GM11168 (cell line): ENCODE measurements around the gene GPR39.
"Not testable (repeated sequence)": the region's sequence is repeated elsewhere in the genome, so short reads cannot be mapped to it uniquely, and the experiment has no call there.

Experiments
- in situ Hi-C: fragments of 300-500 bp; cut with MboI; formaldehyde crosslinking; loops from one replicate; pipeline ENCODE4 v1.12.0; 2022; ENCODE audit warnings: low sequenced_read_pairs; ENCODE audit not compliant: unreplicated experiment

Gene GPR39

GRCh38 chr2:132416723-132417395, at the start of gene GPR39:
GPR39 (plus strand) TSS chr2:132416805.
- in situ Hi-C loops: no loop called here

- in situ Hi-C loops: no loop called here
Measured at GRCh38 chr2:132368191-132368590, 48.4 kb upstream of the GPR39 start.

GRCh38 chr2:132372276-132372675, 44.3 kb upstream of the GPR39 start:
- in situ Hi-C loops: no loop called here

GRCh38 chr2:132373391-132374135, 43.0 kb upstream of the GPR39 start:
- in situ Hi-C loops: no loop called here

- in situ Hi-C loops: no loop called here
Measured at GRCh38 chr2:132374151-132374550, 42.5 kb upstream of the GPR39 start.

GRCh38 chr2:132374551-132374950, 42.1 kb upstream of the GPR39 start:
- in situ Hi-C loops: no loop called here

- in situ Hi-C loops: no loop called here
Measured at GRCh38 chr2:132374961-132375360, 41.6 kb upstream of the GPR39 start.

GRCh38 chr2:132381376-132381775, 35.2 kb upstream of the GPR39 start:
- in situ Hi-C loops: no loop called here

GRCh38 chr2:132383956-132384355, 32.6 kb upstream of the GPR39 start:
- in situ Hi-C loops: no loop called here

- in situ Hi-C loops: no loop called here
Measured at GRCh38 chr2:132384491-132385151, 32.0 kb upstream of the GPR39 start.

- in situ Hi-C loops: no loop called here
Measured at GRCh38 chr2:132387126-132387525, 29.5 kb upstream of the GPR39 start.

- in situ Hi-C loops: no loop called here
Measured at GRCh38 chr2:132390076-132390475, 26.5 kb upstream of the GPR39 start.

GRCh38 chr2:132391378-132391777, 25.2 kb upstream of the GPR39 start:
- in situ Hi-C loops: no loop called here

- in situ Hi-C loops: no loop called here
Measured at GRCh38 chr2:132392221-132392620, 24.4 kb upstream of the GPR39 start.

GRCh38 chr2:132392879-132393278, 23.7 kb upstream of the GPR39 start:
- in situ Hi-C loops: no loop called here

GRCh38 chr2:132397042-132397441, 19.6 kb upstream of the GPR39 start:
- in situ Hi-C loops: not testable (repeated sequence)

- in situ Hi-C loops: no loop called here
Measured at GRCh38 chr2:132400169-132400900, 16.3 kb upstream of the GPR39 start.

GRCh38 chr2:132400901-132401240, 15.7 kb upstream of the GPR39 start:
- in situ Hi-C loops: no loop called here

- in situ Hi-C loops: no loop called here
Measured at GRCh38 chr2:132401326-132401725, 15.3 kb upstream of the GPR39 start.

- in situ Hi-C loops: no loop called here
Measured at GRCh38 chr2:132403146-132403545, 13.5 kb upstream of the GPR39 start.

GRCh38 chr2:132404056-132404455, 12.5 kb upstream of the GPR39 start:
- in situ Hi-C loops: no loop called here
